Lung microvascular endothelial cell (primary cell): ENCODE data around the gene GPR17. TPM values are rescaled to one million over a fixed set of nuclear protein-coding genes. Genes with fewer than 3 reads are reported as not detected.

Source experiments
- DNase-seq, 2 donors: peaks; one replicate each; pipeline versions ENCODE4 v3.0.0 to v3.0.0-alpha.2; 2010; ENCODE audit warnings: low read depth in 2 of 2
- total RNA-seq: library from RNA; depleted of rRNA; stranded (reverse); fragments of >200 nt; gene quantifications from 2 replicates; pipeline ENCODE4 v1.2.1, GENCODE V29; 2014

GPR17 gene
- total RNA-seq, 1 donor from 2014 or later: not detected

GRCh38 chr2:127670055-127670956, 24.4 kb downstream of the GPR17 start:
- DNase-seq: no peak

- no peak for DNase-seq
Observed at GRCh38 chr2:127670957-127671290, 25.0 kb downstream of the GPR17 start.

- no peak for DNase-seq
Observed at GRCh38 chr2:127671557-127672302, 25.8 kb downstream of the GPR17 start.

- DNase-seq: peak in 1 of 2 donors; percentile 43
Observed at GRCh38 chr2:127672341-127673224, 26.6 kb downstream of the GPR17 start.

- peak in 1 of 2 donors; percentile 37 for DNase-seq
Observed at GRCh38 chr2:127673291-127674069, 27.5 kb downstream of the GPR17 start.

GRCh38 chr2:127674241-127675209, 28.6 kb downstream of the GPR17 start:
- DNase-seq: peak; percentile 26 to 34

DNA sequence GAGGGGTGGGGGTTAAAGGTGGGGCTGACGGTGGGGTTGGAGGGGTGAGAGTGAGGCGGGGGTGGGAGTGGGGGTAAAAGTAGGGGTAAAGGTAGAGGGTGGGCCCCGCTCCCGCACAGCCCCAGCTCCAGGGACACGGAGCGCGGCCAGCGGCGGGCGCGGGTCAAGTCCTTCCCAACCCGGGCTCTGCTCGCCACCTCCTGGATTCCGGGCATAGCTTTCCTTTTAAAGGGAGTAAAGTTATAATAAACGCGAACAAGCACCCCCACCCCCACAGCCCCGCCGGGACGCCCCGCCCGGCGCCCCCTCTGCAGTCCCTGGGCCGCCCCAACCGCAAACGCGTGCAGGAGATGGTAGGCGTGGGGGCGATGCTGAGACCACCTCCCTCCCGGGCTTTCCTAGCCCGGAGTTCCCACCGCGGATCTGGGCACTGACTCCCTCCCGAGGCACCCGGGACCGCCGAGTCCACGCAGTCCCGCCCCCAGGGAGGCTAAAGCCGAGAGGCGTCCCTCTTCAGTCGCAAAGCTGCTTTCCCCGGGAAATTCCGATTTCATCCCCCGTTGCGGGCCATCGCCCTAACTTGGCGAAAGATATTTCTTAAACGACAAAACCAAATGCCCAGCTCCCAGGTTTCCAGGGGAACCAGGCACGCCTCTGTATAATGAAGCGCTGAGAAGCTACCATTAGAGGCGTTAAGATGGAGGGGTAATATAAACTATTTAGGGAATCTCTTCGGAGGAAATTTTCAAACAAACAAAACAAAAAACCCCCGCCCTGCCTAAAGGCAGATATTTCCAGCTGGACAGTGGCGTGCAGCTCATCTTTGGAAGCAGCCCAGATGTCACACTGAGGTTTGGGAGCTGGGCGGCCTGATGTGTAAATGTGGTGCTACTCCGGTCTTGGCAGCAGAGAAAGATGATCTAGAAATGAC, 29.6 kb downstream of the GPR17 start, which contains the start of gene LIMS2:
Gene LIMS2 (minus strand): TSS at position 200 of the 931 bp plus-strand sequence. CDS start 506 bp downstream, outside the sequence.
- peak; percentile 67 to 69 for DNase-seq

DNA sequence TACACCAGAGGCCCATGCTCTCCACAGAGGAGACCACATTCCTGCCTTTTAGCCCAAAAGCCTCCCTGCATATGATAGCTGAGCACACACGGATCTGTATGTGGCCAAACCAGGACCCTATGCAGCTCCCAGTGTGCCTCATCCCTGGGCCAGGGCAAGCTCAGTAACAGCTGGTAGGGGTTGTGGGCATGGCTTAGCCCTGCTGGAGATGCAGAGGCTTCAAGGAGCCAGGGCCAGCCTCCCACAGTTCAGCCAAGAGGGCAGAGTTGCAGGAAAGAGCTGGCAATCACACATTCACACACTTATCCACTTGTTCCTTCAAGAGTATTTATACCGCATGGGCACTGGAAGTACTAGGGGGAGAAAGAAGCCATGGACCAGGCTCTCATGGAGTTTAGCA, 31.0 kb downstream of the GPR17 start:
- DNase-seq: no peak

DNA sequence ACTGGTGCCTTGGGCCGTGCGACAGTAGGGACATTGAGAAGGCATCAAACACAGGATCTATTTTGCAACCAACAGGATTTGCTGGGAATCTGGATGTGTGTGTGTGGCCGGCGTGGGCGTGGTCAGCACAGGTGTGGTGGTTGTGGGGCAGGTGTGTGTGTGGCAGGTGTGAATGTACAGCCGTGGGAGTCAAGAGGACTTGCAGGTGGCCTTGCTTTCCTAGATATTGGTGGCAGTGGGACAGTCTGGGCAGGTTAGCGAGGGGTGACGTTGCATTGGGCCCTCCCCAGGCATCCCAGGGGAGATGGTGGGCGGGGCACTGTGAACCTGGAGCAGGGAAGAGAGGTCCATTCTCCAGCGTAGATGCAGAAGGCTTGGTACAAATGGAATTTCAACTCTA, 32.6 kb downstream of the GPR17 start:
- DNase-seq: no peak

- DNase-seq: no peak
Observed at GRCh38 chr2:127678991-127679390, 33.0 kb downstream of the GPR17 start.

DNA sequence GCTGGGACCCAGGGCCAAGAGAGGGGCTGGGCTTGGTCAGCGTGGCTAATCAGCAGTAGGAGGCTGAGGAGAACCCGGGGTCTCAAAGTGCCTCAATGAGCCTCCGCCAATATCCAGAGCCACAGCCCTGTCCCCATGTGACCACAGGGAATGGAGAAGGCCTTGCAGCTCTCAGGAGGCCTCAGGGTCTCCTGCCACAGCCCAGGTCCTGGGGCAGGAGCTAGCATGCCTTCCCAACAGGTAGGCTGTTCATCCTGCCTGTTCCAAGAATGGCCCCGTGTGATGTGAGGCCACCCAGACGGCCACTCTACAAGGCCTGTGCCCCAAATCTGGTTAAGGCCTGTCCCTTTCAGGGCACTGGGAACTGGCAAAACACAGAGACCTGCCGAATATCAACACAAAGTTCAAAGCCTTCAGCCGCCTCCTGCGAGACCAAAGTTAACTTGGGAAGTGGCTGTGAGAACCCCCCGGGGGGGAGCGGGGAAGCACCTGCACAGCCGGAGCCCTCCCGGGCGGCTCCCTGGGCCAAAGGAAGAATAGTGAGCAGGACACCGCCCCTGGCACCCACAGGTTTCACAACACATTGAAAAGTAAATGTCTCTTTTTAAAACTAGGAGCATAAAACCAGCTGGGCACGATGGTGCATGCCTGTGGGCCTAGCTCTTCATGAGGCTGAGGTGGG, 33.9 kb downstream of the GPR17 start:
- no peak for DNase-seq

- no peak for DNase-seq
Observed at GRCh38 chr2:127680706-127681287, 34.8 kb downstream of the GPR17 start.

GRCh38 chr2:127681288-127681804, 35.4 kb downstream of the GPR17 start:
- DNase-seq: peak in 1 of 2 donors; percentile 45

DNA sequence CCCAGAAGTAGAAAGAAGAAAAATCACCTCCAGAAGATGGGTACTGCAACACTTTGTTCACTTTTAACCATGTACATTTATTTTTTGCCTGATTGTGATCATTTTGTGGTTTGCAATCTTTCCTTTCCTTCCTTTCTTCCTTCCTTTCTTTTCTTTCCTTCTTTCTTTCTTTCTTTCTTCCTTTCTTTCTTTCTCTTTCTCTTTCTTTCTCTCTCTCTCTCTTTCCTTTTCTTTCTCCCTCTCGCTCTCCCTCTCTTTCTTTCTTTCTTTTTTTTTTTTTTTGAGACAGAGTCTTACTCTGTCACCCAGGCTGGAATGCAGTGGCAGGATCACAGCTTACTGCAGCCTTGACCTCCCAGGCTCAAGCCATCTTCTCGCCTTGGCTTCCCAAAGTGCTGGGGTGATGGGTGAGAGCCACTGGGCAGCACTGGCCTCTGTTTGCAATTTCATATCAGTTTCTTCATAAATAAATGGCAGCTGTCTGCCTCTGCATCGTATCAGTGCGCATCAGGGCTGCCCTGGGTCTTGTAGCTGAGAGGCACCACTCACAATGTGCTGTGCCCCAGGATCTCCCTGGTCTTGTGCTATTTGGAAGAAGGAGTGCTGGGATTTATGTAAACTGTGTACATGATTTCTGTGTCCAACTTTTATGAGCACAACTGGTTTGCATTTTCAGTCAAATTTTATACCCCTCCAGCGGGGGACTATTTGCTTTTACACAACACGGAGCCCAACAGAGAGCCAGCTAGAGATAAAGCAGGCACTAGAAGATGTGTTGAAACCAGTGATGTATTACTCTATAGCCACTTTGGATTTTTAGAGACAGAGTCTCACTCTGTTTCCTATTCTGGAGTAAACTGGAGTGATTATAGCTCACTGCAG, 36.3 kb downstream of the GPR17 start:
- DNase-seq: no peak

DNA sequence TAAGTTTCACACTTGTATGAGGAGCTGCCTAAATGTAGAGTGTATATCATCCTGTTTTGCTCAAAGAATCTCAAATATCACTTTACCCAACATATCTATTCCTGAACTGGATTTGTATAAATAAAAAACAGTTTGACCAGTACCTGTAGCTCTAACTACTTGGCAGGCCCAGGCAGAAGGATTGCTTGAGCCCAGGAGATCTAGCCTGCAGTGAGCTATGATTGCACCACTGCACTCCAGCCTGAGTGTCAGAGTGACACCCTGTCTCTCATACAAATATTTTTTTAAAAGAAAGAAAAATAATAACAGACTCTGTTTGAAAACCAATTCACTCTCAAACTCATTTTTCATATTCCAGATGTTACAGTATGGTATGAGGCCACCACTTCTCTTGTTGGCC, 37.1 kb downstream of the GPR17 start:
- DNase-seq: no peak

DNA sequence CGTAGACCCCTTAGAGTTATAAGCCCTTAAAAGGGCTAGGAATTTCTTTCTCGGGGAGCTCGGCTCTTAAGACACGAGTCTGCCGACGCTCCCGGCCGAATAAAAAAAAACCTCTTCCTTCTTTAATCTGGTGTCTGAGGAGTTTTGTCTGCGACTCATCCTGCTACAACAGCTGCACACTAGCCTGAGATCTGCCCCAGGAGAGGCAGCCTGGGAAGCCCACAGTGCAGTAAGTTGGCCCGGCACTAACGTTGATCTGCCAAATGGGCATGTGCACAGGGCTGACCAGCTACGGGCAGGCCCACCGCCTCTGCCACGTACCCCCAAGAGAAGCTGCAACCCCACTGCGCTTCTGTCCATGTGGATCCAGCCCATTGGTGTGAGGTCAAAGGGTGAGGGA, 37.8 kb downstream of the GPR17 start:
- DNase-seq: peak in 1 of 2 donors; percentile 19
